Transverse colon (tissue), 4 donors: Measurements from ENCODE around the gene PON3. TPM values are rescaled to one million over a fixed set of nuclear protein-coding genes. Genes with fewer than 3 reads are reported as not detected.

Source experiments
- DNase-seq: peaks from one replicate; pipeline ENCODE4 v3.0.0-alpha.2; 2019
- H3K27ac ChIP-seq, 4 donors: fragments of 200-600 bp; sonication (generic); 2 replicates each; pipeline ENCODE4 v1.5.1; 2016 to 2018; ENCODE audit warnings: inconsistent platforms in 4 of 4
- H3K27me3 ChIP-seq: fragments of 200-600 bp; sonication (generic); 2 replicates; pipeline ENCODE4 v1.5.1; 2017; ENCODE audit warnings: inconsistent platforms
- H3K36me3 ChIP-seq, 4 donors: fragments of 200-600 bp; sonication (generic); 2 replicates each; pipeline ENCODE4 v1.5.1; 2017 to 2019; ENCODE audit warnings: inconsistent platforms in 4 of 4
- H3K4me1 ChIP-seq, 4 donors: fragments of 200-600 bp; sonication (generic); 2 replicates each; pipeline ENCODE4 v1.5.1; 2017 to 2020; ENCODE audit warnings: inconsistent platforms in 4 of 4
- H3K4me3 ChIP-seq, 4 donors: fragments of 200-600 bp; sonication (generic); 1 replicate in 1 of 4; 2 replicates in 3 of 4; pipeline versions ENCODE4 v1.5.1 to v1.6.1; 2017 to 2019; ENCODE audit warnings: inconsistent platforms in 4 of 4
- H3K9me3 ChIP-seq, 2 donors: fragments of 200-600 bp; sonication (generic); 2 replicates each; pipeline ENCODE4 v1.5.1; 2017 to 2019; ENCODE audit warnings: inconsistent platforms in 2 of 2
- EP300 ChIP-seq: sonication (generic); formaldehyde crosslinking; IDR thresholded peaks from one replicate; pipeline ENCODE4 v1.6.1; 2017; ENCODE audit warnings: antibody characterized with exemption, low read depth
- POLR2A ChIP-seq: fragments of 450-650 bp; IDR thresholded peaks from one replicate; pipeline ENCODE4 v1.6.1; 2016; ENCODE audit warnings: antibody characterized with exemption, mild to moderate bottlenecking, moderate library complexity
- POLR2AphosphoS5 ChIP-seq, 3 donors: sonication (generic); formaldehyde crosslinking; IDR thresholded peaks; one replicate each; pipeline ENCODE4 v1.6.1; 2016; ENCODE audit warnings: antibody characterized with exemption in 3 of 3
- WGBS, 2 donors: methylation state at CpG; one replicate each; pipeline ENCODE4 v1.1.5; 2018; ENCODE audit warnings: low coverage in 1 of 2; 5-methylcytosine and 5-hydroxymethylcytosine counted together
- in situ Hi-C, 4 donors: fragments of 200-750 bp; cut with MboI; loops; one replicate each; pipeline versions ENCODE4 v1.15.0 to v1.15.1; 2017; ENCODE audit warnings: low sequenced_read_pairs in 3 of 4, low pct_ligation_motif_present in 1 of 4, low pct_unique_long_range_greater_than_20kb in 1 of 4
- intact Hi-C: fragments of 100-400 bp; cut with DNase I; formaldehyde crosslinking; loops from one replicate; pipeline ENCODE4 v1.15.1; 2023; ENCODE audit warnings: low total_unique reads
- total RNA-seq, 4 donors: library from RNA; depleted of rRNA; stranded (reverse); fragments of >200 nt; gene quantifications; one replicate each; pipeline ENCODE4 v1.1.0, GENCODE V29; 2016
- TF ChIP-seq, protein P1 (sequence below), 5 experiments: fragments of 200-600 bp in 3 of 5; fragments of 450-650 bp in 2 of 5; sonication (generic) in 3 of 5; IDR thresholded peaks; 1 replicate in 2 of 5; 2 replicates in 3 of 5; pipeline ENCODE4 v1.5.1; 2016 to 2017; ENCODE audit warnings: antibody characterized with exemption in 5 of 5, inconsistent platforms in 3 of 5, mild to moderate bottlenecking in 2 of 5, moderate library complexity in 1 of 5

PON3 gene
- total RNA-seq, 4 donors from 2014 or later: 0.60 to 4.2 (median 3.0) TPM; not detected in 1

DNA sequence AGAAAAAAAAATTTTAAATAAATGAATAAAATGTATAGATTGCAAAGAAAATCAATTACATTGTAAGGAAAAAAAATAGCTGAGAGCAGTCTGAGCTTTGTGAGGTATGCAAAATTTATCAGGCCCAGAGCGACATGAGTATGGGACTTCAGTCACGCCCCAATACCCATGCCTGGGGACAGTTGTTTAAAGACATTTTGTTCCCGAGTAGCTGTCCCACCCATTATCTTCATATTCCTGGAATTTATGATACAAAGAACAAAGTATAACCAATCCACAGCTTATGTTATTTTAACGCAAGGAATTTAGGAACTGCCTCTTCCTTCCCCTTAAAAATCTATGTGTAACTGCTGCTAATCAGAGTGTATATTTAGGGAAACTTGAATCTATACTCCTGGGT, 40.2 kb upstream of the PON3 start:
- 53 to 83% methylated on average over 4 of the region's 4 CpGs for WGBS, 2 donors
- H3K36me3 ChIP-seq: no peaks in the 10 kb centered on the region
- no peaks in the 10 kb centered on the region for H3K27me3 ChIP-seq
- no peak for DNase-seq
- no peak for TF ChIP-seq POLR2A
- TF ChIP-seq POLR2AphosphoS5 (IDR thresholded peaks at IDR 0.05): no peak
- TF ChIP-seq, protein P1, sequence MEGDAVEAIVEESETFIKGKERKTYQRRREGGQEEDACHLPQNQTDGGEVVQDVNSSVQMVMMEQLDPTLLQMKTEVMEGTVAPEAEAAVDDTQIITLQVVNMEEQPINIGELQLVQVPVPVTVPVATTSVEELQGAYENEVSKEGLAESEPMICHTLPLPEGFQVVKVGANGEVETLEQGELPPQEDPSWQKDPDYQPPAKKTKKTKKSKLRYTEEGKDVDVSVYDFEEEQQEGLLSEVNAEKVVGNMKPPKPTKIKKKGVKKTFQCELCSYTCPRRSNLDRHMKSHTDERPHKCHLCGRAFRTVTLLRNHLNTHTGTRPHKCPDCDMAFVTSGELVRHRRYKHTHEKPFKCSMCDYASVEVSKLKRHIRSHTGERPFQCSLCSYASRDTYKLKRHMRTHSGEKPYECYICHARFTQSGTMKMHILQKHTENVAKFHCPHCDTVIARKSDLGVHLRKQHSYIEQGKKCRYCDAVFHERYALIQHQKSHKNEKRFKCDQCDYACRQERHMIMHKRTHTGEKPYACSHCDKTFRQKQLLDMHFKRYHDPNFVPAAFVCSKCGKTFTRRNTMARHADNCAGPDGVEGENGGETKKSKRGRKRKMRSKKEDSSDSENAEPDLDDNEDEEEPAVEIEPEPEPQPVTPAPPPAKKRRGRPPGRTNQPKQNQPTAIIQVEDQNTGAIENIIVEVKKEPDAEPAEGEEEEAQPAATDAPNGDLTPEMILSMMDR (IDR thresholded peaks at IDR 0.05): no peak
- TF ChIP-seq EP300: no peak
- peaks cover 11 to 31% (median 15%) of the 10 kb centered on the region in 4 donors for H3K4me1 ChIP-seq
- H3K4me3 ChIP-seq: no peak overlapping the region
- H3K27ac ChIP-seq: no peak overlapping the region
- in situ Hi-C loops (no loop called here), intact Hi-C loops (no loop called here)
- no peaks in the 10 kb centered on the region for H3K9me3 ChIP-seq

DNA sequence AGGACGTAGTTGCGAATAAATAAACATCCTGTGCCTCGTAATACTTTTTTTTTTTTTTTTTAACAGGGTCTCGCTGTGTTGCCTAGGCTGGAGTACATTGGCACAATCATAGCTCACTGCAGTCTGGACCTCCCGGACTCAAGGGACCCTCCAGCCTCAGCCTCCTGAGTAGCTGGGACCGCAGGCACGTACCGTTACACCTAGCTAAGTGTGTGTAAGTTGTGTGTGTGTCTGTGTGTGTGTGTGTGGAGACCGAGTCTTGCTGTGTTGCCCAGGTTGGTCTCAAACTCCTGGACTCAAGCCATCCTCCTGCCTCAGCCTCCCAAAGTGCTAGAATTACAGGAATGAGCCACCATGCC, 39.2 kb upstream of the PON3 start:
- TF ChIP-seq POLR2AphosphoS5 (IDR thresholded peaks at IDR 0.05) (no peak), EP300 (no peak), POLR2A (no peak)
- TF ChIP-seq, protein P1 (IDR thresholded peaks at IDR 0.05): no peak
- no peak for DNase-seq
- 41 to 52% methylated on average over 6 to 9 of the region's 9 CpGs for WGBS, 2 donors

DNA sequence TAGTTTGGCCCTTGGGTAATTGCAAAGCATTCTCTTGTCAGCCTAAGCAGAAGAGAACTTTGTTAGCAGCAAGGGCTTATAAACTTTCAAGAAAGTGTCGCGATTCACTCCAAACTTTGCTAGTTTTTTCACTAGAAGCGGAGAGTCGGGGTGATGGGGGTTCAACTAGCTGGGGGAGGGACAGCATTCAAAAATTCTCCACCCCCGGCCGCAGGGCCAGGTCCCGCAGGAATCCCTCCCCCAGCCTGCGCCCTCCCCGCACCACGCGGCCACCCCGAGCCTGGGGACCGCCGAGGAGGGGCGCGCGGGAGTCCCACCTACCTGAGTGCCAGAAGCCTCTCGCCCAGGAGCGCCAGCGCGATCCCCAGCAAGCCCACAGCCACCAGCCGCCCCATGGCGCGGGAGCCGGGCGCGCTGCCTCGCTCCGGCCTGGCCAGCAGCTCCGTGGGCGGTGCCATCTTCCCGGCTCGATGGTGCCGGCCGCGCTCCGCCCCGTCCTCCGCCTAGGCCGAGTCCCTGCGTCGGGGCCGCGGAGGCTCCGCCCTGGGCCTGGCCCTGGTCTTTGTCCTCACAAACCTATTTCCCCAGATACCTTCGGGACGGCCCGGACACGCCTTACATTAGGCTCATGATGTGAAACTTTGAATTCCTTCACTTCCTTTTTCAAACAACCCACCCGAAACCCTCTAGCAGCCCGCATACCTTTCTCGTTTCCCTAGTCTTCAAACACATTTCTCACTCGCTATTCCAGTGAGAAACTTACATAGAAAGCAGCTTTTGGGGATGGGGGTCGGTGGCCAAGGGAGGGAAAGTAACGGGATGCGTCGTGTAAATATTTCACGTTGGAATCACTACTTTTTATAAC, 38.6 kb upstream of the PON3 start, which contains the start of gene PON2:
Gene PON2, minus strand, starts transcription at position 472 of the 865 bp plus-strand sequence. Its CDS starts 77 bp downstream, at position 395.
- intact Hi-C loops: no loop called here
- WGBS, 2 donors: 1 to 2% methylated on average over 15 to 53 of the region's 58 CpGs
- Histone ChIP-seq H3K9me3 (no peaks in the 10 kb centered on the region), H3K27ac (peak within 1 kb of the TSS; percentile 87 to 94 (median 91)), H3K36me3 (no peaks in the 10 kb centered on the region), H3K4me3 (peak within 1 kb of the TSS; percentile 53 to 95 (median 75)), H3K27me3 (no peaks in the 10 kb centered on the region), H3K4me1 (peaks cover 11 to 39% (median 15%) of the 10 kb centered on the region in 4 donors)
- TF ChIP-seq POLR2AphosphoS5 (IDR thresholded peaks at IDR 0.05) (peak; percentile 34 to 84 (median 62)), EP300 (peak; percentile 2), POLR2A (peak; percentile 69)
- TF ChIP-seq, protein P1 (IDR thresholded peaks at IDR 0.05): peak in 1 of 5 experiments; percentile 8
- in situ Hi-C loops: no loop called here
- DNase-seq: peak; percentile 88

More for the DNA sequence above, 39.2 kb upstream of the PON3 start:
- in situ Hi-C loops: no loop called here
- intact Hi-C loops: no loop called here
- Histone ChIP-seq H3K4me1 (peaks cover 11 to 39% (median 15%) of the 10 kb centered on the region in 4 donors), H3K27me3 (no peaks in the 10 kb centered on the region), H3K36me3 (no peaks in the 10 kb centered on the region), H3K4me3 (peak overlapping the region in 3 of 4 donors; percentile 53 to 82 (median 68)), H3K9me3 (no peaks in the 10 kb centered on the region), H3K27ac (peak overlapping the region; percentile 87 to 94 (median 91))

DNA sequence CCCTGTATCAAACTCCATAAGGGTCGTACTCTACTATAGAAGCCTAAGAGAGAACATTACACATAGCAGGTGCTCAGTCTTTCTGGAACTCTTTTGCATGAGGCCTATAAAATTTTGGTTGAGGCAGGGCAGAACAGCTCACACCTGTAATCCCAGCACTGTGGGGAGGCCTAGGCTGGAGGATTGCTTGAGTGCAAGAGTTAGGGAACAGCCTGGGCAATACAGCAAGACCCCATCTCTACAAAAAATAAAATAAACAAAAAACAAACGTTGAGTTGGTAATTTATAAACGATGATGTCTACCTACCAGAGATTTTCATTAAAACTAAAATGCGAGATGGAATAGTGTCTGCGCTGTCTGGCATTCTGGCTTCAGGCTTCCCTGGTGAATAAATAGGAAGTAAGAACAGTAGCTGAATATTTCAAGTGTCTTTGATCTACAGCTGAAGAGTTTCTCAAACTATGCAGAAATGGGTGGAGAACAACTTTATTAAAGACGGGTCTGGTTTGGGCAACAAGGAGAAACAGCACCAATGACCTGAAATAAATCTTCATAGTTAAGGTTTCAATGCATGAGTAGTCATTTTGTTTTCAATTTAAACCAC, 37.9 kb upstream of the PON3 start:
- peaks cover 11 to 39% (median 15%) of the 10 kb centered on the region in 4 donors for H3K4me1 ChIP-seq
- TF ChIP-seq POLR2AphosphoS5 (IDR thresholded peaks at IDR 0.05) (no peak), POLR2A (no peak), EP300 (no peak)
- TF ChIP-seq, protein P1 (IDR thresholded peaks at IDR 0.05): no peak
- peak overlapping the region; percentile 53 to 95 (median 75) for H3K4me3 ChIP-seq
- in situ Hi-C loops: no loop called here
- intact Hi-C loops: no loop called here
- no peaks in the 10 kb centered on the region for H3K27me3 ChIP-seq
- peak overlapping the region; percentile 87 to 94 (median 91) for H3K27ac ChIP-seq
- no peak for DNase-seq
- no peaks in the 10 kb centered on the region for H3K36me3 ChIP-seq
- WGBS, 2 donors: 46 to 51% methylated on average over 6 of the region's 6 CpGs
- no peaks in the 10 kb centered on the region for H3K9me3 ChIP-seq
